AG08395 (cell line): ENCODE data around the gene ABHD8.

Experiments
- DNase-seq: peaks from one replicate; pipeline ENCODE4 v3.0.0; 2012; ENCODE audit warnings: mixed read lengths, low spot score

The ABHD8 gene

GRCh38 chr19:17333611-17334413 lies 30.6 kb upstream of the ABHD8 start:
- DNase-seq = peak; percentile 90

GRCh38 chr19:17332677-17333581 lies 29.7 kb upstream of the ABHD8 start:
- no peak for DNase-seq

- DNase-seq = no peak
Observed at GRCh38 chr19:17332360-17332676, 29.1 kb upstream of the ABHD8 start.

GRCh38 chr19:17331045-17331558 lies 27.9 kb upstream of the ABHD8 start:
- DNase-seq = no peak

- DNase-seq = no peak
Observed at GRCh38 chr19:17330262-17331044, 27.2 kb upstream of the ABHD8 start.

GRCh38 chr19:17329366-17330261 lies 26.4 kb upstream of the ABHD8 start:
- DNase-seq = no peak

- DNase-seq = no peak
Observed at GRCh38 chr19:17328517-17329365, 25.5 kb upstream of the ABHD8 start.

- DNase-seq = no peak
Observed at GRCh38 chr19:17327654-17328516, 24.7 kb upstream of the ABHD8 start.

GRCh38 chr19:17327068-17327653 lies 23.9 kb upstream of the ABHD8 start:
- DNase-seq = no peak

GRCh38 chr19:17326595-17326966 lies 23.4 kb upstream of the ABHD8 start:
- DNase-seq = no peak

GRCh38 chr19:17325881-17326594 lies 22.8 kb upstream of the ABHD8 start:
- DNase-seq = no peak

- DNase-seq = no peak
Observed at GRCh38 chr19:17325133-17325532, 21.9 kb upstream of the ABHD8 start.

GRCh38 chr19:17324357-17325114 lies 21.3 kb upstream of the ABHD8 start:
- no peak for DNase-seq

GRCh38 chr19:17323964-17324332 lies 20.7 kb upstream of the ABHD8 start:
- no peak for DNase-seq

- DNase-seq = no peak
Observed at GRCh38 chr19:17323300-17323963, 20.2 kb upstream of the ABHD8 start.

- DNase-seq = no peak
Observed at GRCh38 chr19:17322854-17323253, 19.6 kb upstream of the ABHD8 start.
